Measurements from ENCODE around the gene RCOR3.

GRCh38 chr1:211215577-211215976 lies 43.6 kb upstream of the RCOR3 start:
- TF ChIP-seq EZH2 (IDR thresholded peaks at IDR 0.05; ENCODE audit: insufficient read depth, poor library complexity, severe bottlenecking) (no peak), EZH2phosphoT487 (IDR thresholded peaks at IDR 0.05; ENCODE audit: insufficient read depth, low read depth) (no peak)
